ENCODE data around the gene ITGA11. TPM values are rescaled to one million over a fixed set of nuclear protein-coding genes. Genes with fewer than 3 reads are reported as not detected.

The ITGA11 gene
- total and polyA plus RNA-seq, 2 of the 13 experiments (the other 11 are each of a cell fraction or from before 2014, with no cell fraction given) = not detected

DNA sequence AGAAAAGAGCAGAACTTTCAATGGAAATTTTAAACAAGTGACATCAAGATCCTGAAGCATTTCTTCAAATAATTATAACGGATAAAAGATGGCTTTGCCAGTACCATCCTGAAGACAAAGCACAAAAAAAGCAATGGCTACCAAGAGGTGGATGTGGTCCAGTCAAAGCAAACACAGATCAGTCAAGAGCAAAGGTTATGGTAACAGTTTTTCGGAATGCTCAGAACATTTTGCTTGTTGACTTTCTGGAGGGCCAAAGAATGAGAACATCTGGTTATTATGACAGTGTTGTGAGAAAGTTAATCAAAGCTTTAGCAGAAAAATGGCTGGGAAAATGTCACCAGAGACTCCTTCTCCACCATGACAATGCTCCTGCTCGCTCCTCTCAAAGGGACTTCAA is 122.9 kb downstream of the ITGA11 start (continued):
- TF ChIP-seq HOMEZ (CRISPR knock-in tag; IDR thresholded peaks at IDR 0.05; ENCODE audit: low read depth) (peak; percentile 50; the same call in 1 of the 2 replicates), NR2F6 (IDR thresholded peaks at IDR 0.05) (peak; percentile 51; the same call in 1 of the 2 replicates), NR2F6 (CRISPR knock-in tag; IDR thresholded peaks at IDR 0.05) (peak; percentile 69), RARA (CRISPR knock-in tag; IDR thresholded peaks at IDR 0.05) (peak; percentile 44), IRF2 (CRISPR knock-in tag; IDR thresholded peaks at IDR 0.05) (no peak), NCOA2 (CRISPR knock-in tag; IDR thresholded peaks at IDR 0.05) (peak; percentile 24; the same call in 1 of the 2 replicates), SAP130 (CRISPR knock-in tag; IDR thresholded peaks at IDR 0.05; ENCODE audit: low read depth) (peak; percentile 40), SALL1 (CRISPR knock-in tag; IDR thresholded peaks at IDR 0.05) (peak; percentile 23; the same call in 1 of the 2 replicates), GABPA (IDR thresholded peaks at IDR 0.05; ENCODE audit: low read depth, low read length) (no peak), GABPA (CRISPR knock-in tag; IDR thresholded peaks at IDR 0.05; ENCODE audit: low read depth) (no peak), SIX4 (CRISPR knock-in tag; IDR thresholded peaks at IDR 0.05) (0 out of 2 replicates have a peak, but pooled peaks have one; percentile 34), MTA3 (CRISPR knock-in tag; IDR thresholded peaks at IDR 0.05) (no peak), BCL6 (CRISPR knock-in tag; IDR thresholded peaks at IDR 0.05) (peak; percentile 51; the same call in 1 of the 2 replicates), PCBP2 (optimal IDR thresholded peaks at IDR 0.05; ENCODE audit: low read depth, low read length, poor library complexity, severe bottlenecking) (no peak), MIER2 (CRISPR knock-in tag; IDR thresholded peaks at IDR 0.05) (0 out of 2 replicates have a peak, but pooled peaks have one; percentile 46)
- TF ChIP-seq, protein P1, sequence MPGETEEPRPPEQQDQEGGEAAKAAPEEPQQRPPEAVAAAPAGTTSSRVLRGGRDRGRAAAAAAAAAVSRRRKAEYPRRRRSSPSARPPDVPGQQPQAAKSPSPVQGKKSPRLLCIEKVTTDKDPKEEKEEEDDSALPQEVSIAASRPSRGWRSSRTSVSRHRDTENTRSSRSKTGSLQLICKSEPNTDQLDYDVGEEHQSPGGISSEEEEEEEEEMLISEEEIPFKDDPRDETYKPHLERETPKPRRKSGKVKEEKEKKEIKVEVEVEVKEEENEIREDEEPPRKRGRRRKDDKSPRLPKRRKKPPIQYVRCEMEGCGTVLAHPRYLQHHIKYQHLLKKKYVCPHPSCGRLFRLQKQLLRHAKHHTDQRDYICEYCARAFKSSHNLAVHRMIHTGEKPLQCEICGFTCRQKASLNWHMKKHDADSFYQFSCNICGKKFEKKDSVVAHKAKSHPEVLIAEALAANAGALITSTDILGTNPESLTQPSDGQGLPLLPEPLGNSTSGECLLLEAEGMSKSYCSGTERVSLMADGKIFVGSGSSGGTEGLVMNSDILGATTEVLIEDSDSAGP (CRISPR knock-in tag; IDR thresholded peaks at IDR 0.05; ENCODE audit: borderline replicate concordance) = no peak
